ENCODE measurements around the gene PDZD7. TPM values are rescaled to one million over a fixed set of nuclear protein-coding genes. Genes with fewer than 3 reads are reported as not detected.

Gene PDZD7
- total RNA-seq, 6 experiments from 2014 or later: 1.1 to 1.9 (median 1.2) TPM

DNA sequence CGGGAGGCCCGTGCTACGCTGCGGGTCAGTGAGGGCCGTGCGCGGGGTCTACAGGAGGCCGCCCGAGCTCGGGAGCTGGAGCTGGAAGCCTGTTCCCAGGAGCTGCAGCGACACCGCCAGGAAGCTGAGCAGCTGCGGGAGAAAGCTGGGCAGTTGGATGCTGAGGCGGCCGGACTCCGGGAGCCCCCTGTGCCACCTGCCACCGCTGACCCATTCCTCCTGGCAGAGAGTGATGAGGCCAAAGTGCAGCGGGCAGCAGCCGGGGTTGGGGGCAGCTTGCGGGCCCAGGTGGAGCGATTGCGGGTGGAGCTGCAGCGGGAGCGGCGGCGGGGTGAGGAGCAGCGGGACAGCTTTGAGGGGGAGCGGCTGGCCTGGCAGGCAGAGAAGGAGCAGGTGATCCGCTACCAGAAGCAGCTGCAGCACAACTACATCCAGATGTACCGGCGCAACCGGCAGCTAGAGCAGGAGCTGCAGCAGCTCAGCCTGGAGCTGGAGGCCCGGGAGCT is 24.3 kb downstream of the PDZD7 start:
- Mint-ChIP-seq H3K9me3 (no peaks in the 10 kb centered on the region), H3K4me3 (no peak overlapping the region), H3K27me3 (ENCODE audit: insufficient read depth) (no peaks in the 10 kb centered on the region; the same call in none of the 2 replicates), H3K36me3 (ENCODE audit: low read depth) (no peaks in the 10 kb centered on the region), H3K4me1 (ENCODE audit: low read depth) (peaks cover 8% of the 10 kb centered on the region), H3K27ac (no peak overlapping the region)
- DNase-seq: no peak
- TF ChIP-seq CTCF (IDR thresholded peaks at IDR 0.05): no peak

DNA sequence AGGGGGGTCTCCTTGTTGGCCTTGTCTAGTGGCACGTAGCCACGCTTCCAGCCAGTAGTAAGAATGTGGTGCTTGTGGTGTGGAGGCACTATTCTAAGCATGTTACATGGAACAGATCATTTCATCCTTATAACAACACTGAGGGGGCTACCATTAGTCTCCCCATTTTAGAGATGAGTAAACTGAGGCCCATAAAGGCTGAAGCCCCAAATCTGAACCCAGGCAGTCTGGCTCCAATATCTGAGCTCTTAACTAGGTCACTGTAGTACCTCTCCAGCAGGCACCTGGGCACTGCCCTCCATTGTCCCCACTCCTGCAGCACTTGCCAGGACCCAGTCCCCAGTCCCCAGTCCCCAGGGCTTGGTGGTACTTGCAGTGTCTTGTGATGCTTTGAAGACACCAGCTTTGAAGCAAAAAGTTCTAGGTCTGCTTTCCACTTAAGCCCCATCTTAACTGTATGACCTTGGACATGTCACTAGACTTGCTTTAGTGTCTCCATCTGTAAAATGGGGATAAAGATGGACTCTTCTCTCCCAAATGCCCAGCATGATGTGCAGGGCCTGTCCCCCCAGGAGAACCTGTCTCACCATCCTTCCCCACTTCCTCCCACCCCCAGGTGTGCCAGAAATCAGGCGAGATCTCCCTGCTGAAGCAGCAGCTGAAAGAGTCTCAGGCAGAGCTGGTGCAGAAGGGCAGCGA is 24.9 kb downstream of the PDZD7 start:
- no peak overlapping the region for H3K27ac Mint-ChIP-seq
- DNase-seq: no peak
- H3K4me3 Mint-ChIP-seq: no peak overlapping the region
- no peak for TF ChIP-seq CTCF (IDR thresholded peaks at IDR 0.05)
- H3K36me3 Mint-ChIP-seq (ENCODE audit: low read depth): peaks cover 3% of the 10 kb centered on the region; the same call in 1 of the 2 replicates
- peaks cover 15% of the 10 kb centered on the region for H3K4me1 Mint-ChIP-seq (ENCODE audit: low read depth)
- H3K9me3 Mint-ChIP-seq: no peaks in the 10 kb centered on the region
- H3K27me3 Mint-ChIP-seq (ENCODE audit: insufficient read depth): no peaks in the 10 kb centered on the region; the same call in none of the 2 replicates

GRCh38 chr10:101005361-101005760 is 25.6 kb downstream of the PDZD7 start:
- no peak for TF ChIP-seq CTCF (IDR thresholded peaks at IDR 0.05)
- Mint-ChIP-seq H3K4me1 (ENCODE audit: low read depth) (peaks cover 19% of the 10 kb centered on the region), H3K36me3 (ENCODE audit: low read depth) (peaks cover 6% of the 10 kb centered on the region; the same call in 1 of the 2 replicates), H3K27ac (no peak overlapping the region), H3K27me3 (ENCODE audit: insufficient read depth) (no peaks in the 10 kb centered on the region; the same call in none of the 2 replicates), H3K9me3 (no peaks in the 10 kb centered on the region), H3K4me3 (no peak overlapping the region)
- no peak for DNase-seq

DNA sequence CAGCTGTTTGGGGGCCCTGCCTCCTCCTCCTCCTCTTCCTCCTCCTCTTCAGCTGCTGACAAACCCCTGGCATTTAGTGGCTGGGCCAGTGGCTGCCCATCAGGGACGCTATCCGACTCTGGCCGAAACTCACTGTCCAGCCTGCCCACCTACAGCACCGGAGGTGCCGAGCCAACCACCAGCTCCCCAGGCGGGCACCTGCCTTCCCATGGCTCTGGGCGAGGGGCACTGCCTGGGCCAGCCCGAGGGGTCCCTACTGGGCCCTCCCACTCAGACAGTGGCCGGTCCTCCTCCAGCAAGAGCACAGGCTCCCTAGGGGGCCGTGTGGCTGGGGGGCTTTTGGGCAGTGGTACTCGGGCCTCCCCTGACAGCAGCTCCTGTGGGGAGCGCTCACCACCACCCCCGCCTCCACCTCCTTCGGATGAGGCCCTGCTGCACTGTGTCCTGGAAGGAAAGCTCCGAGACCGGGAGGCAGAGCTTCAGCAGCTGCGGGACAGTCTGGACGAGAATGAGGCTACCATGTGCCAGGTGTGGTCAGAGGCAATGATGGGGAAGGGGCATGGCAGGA is 27.2 kb downstream of the PDZD7 start:
- Mint-ChIP-seq H3K27me3 (ENCODE audit: insufficient read depth) (no peaks in the 10 kb centered on the region; the same call in none of the 2 replicates), H3K4me1 (ENCODE audit: low read depth) (peaks cover 21% of the 10 kb centered on the region), H3K4me3 (no peak overlapping the region), H3K9me3 (no peaks in the 10 kb centered on the region), H3K36me3 (ENCODE audit: low read depth) (peaks cover 6% of the 10 kb centered on the region; the same call in 1 of the 2 replicates), H3K27ac (no peak overlapping the region)
- no peak for DNase-seq
- TF ChIP-seq CTCF (IDR thresholded peaks at IDR 0.05): no peak

DNA sequence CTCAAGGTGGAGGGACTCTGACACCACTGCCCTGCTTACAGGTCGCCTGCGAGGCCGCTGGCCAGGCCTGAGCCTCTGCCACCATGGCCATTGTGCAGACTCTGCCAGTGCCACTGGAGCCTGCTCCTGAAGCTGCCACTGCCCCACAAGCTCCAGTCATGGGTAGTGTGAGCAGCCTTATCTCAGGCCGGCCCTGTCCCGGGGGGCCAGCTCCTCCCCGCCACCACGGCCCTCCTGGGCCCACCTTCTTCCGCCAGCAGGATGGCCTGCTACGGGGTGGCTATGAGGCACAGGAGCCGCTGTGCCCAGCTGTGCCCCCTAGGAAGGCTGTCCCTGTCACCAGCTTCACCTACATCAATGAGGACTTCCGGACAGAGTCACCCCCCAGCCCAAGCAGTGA is 28.5 kb downstream of the PDZD7 start:
- Mint-ChIP-seq H3K27ac (peak overlapping the region; percentile 95), H3K36me3 (ENCODE audit: low read depth) (peaks cover 6% of the 10 kb centered on the region; the same call in 1 of the 2 replicates), H3K4me3 (no peak overlapping the region), H3K27me3 (ENCODE audit: insufficient read depth) (no peaks in the 10 kb centered on the region; the same call in none of the 2 replicates), H3K4me1 (ENCODE audit: low read depth) (peaks cover 20% of the 10 kb centered on the region), H3K9me3 (no peaks in the 10 kb centered on the region)
- no peak for TF ChIP-seq CTCF (IDR thresholded peaks at IDR 0.05)
- DNase-seq: no peak
